Measurements from ENCODE around the gene PERM1.

- TF ChIP-seq CTCF (conservative IDR thresholded peaks at IDR 0.05) (no peak; the same call in 1 of the 2 replicates), ZFX (IDR thresholded peaks at IDR 0.05) (no peak)
Measured at GRCh38 chr1:925561-926421, 56.1 kb downstream of the PERM1 start.
